Upper lobe of left lung (tissue), 6 donors: ENCODE measurements around the gene WNT5A. TPM values are rescaled to one million over a fixed set of nuclear protein-coding genes. Genes with fewer than 3 reads are reported as not detected.

Source experiments
- ATAC-seq, 2 donors: fragments of 200-7000 bp; cut with Tn5 transposase; one replicate each; pipeline ENCODE4 v1.9.1; 2022; ENCODE audit warnings: mild to moderate bottlenecking in 2 of 2, moderate library complexity in 2 of 2; ENCODE audit not compliant: low FRiP score in 2 of 2
- DNase-seq, 2 donors: peaks; one replicate each; pipeline ENCODE4 v3.0.0-alpha.2; 2019 to 2020
- H3K27ac ChIP-seq, 4 donors: fragments of 200-600 bp; sonication (generic); one replicate each; pipeline ENCODE4 v1.5.1; 2016 to 2019
- H3K27me3 ChIP-seq, 4 donors: fragments of 200-600 bp; sonication (generic); one replicate each; pipeline ENCODE4 v1.5.1; 2017 to 2019
- H3K36me3 ChIP-seq, 4 donors: fragments of 200-600 bp; sonication (generic); one replicate each; pipeline ENCODE4 v1.5.1; 2016 to 2019
- H3K4me1 ChIP-seq, 4 donors: fragments of 200-600 bp; sonication (generic); one replicate each; pipeline ENCODE4 v1.5.1; 2018 to 2019
- H3K4me3 ChIP-seq, 4 donors: fragments of 200-600 bp; sonication (generic); one replicate each; pipeline ENCODE4 v1.5.1; 2017 to 2019; ENCODE audit warnings: mild to moderate bottlenecking in 2 of 4, moderate library complexity in 1 of 4
- H3K9me3 ChIP-seq, 4 donors: fragments of 200-600 bp; sonication (generic); one replicate each; pipeline ENCODE4 v1.5.1; 2018 to 2019
- EP300 ChIP-seq, 4 donors: sonication (generic); formaldehyde crosslinking; IDR thresholded peaks; one replicate each; pipeline ENCODE4 v1.5.1; 2017; ENCODE audit warnings: antibody characterized with exemption in 4 of 4, control low read depth in 2 of 4
- POLR2A ChIP-seq, 4 donors: fragments of 450-650 bp; IDR thresholded peaks; one replicate each; pipeline ENCODE4 v1.5.1; 2016 to 2017; ENCODE audit warnings: antibody characterized with exemption in 4 of 4, mild to moderate bottlenecking in 2 of 4
- POLR2AphosphoS5 ChIP-seq, 2 donors: sonication (generic); formaldehyde crosslinking; IDR thresholded peaks; one replicate each; pipeline ENCODE4 v1.5.1; 2017; ENCODE audit warnings: antibody characterized with exemption in 2 of 2
- WGBS, 2 donors: methylation state at CpG; one replicate each; pipeline ENCODE4 v1.1.5; 2017 to 2018; 5-methylcytosine and 5-hydroxymethylcytosine counted together
- total RNA-seq, 6 donors: library from RNA; depleted of rRNA in 4 of 6; stranded (reverse); fragments of >200 nt in 4 of 6; gene quantifications; one replicate each; pipeline versions ENCODE4 v1.1.0 to v1.2.1, GENCODE V29; 2016 to 2021
- TF ChIP-seq, protein P1 (sequence below), 6 experiments: fragments of 450-650 bp in 4 of 6; fragments of 200-600 bp in 2 of 6; sonication (generic) in 2 of 6; IDR thresholded peaks; one replicate each; pipeline ENCODE4 v1.5.1; 2016 to 2019; ENCODE audit warnings: antibody characterized with exemption in 6 of 6
- donor health status: DM: no; HTN: no; CAD: no; lungs with moderate emphysema.
- donor health status: DM: no; HTN: yes; CAD: no; lungs with severe emphysema.

The WNT5A gene
- total RNA-seq, 6 donors from 2014 or later, result 22.1 to 36.2 (median 28.0) TPM

DNA sequence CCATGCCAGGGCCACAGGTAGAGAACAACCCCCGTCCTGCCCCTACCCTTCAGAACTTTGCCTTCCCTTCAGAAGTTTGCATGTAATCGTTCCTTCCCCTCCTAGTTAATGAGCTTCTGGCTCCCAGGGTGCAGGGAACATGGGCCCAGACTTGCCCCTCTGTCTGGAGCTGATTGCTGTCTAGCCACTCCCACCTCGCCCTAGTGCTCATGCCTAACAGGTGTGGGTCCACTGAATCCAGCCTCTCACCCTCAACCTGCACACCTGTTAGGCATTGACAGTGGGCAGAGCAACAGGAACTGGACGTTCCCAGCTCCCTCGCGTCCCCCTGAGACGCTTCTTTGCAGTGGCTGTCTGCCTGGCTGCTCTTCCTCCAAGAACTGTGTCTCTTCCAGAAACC lies 40.3 kb downstream of the WNT5A start:
- no peak overlapping the region for H3K27ac ChIP-seq
- WGBS, 2 donors, result 70 to 72% methylated on average over 7 of the region's 7 CpGs
- DNase-seq, result no peak

DNA sequence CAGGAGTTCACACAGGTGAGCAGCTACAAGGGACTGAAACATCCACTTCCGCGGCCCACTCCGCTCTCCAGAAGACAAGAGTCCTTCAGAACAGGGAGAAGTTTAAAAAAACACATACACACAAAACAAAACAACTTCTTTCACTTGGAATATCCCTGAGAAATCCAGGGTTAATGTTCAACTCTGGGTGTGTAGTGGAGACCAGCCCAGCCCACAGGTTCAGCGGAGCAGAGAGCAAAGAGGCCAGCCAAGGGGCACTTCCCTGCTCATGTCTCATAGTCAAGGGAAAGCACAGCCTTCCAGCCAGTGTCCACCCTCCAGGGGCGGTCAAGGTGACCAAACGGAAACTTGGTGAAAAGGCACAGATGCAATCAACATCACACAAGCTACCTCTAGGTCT lies 41.6 kb downstream of the WNT5A start:
- ATAC-seq, result peak; percentile 51 to 82
- H3K36me3 ChIP-seq, result no peaks in the 10 kb centered on the region
- no peak overlapping the region for H3K4me3 ChIP-seq
- H3K9me3 ChIP-seq, result no peaks in the 10 kb centered on the region
- H3K27me3 ChIP-seq, result no peaks in the 10 kb centered on the region
- no peak overlapping the region for H3K27ac ChIP-seq
- TF ChIP-seq POLR2AphosphoS5 (IDR thresholded peaks at IDR 0.05), result no peak
- TF ChIP-seq POLR2A (IDR thresholded peaks at IDR 0.05), result no peak
- TF ChIP-seq EP300 (IDR thresholded peaks at IDR 0.05), result peak in 1 of 4 donors; percentile 32
- TF ChIP-seq, protein P1, sequence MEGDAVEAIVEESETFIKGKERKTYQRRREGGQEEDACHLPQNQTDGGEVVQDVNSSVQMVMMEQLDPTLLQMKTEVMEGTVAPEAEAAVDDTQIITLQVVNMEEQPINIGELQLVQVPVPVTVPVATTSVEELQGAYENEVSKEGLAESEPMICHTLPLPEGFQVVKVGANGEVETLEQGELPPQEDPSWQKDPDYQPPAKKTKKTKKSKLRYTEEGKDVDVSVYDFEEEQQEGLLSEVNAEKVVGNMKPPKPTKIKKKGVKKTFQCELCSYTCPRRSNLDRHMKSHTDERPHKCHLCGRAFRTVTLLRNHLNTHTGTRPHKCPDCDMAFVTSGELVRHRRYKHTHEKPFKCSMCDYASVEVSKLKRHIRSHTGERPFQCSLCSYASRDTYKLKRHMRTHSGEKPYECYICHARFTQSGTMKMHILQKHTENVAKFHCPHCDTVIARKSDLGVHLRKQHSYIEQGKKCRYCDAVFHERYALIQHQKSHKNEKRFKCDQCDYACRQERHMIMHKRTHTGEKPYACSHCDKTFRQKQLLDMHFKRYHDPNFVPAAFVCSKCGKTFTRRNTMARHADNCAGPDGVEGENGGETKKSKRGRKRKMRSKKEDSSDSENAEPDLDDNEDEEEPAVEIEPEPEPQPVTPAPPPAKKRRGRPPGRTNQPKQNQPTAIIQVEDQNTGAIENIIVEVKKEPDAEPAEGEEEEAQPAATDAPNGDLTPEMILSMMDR (IDR thresholded peaks at IDR 0.05), result no peak
- 66 to 73% methylated on average over 6 of the region's 6 CpGs for WGBS, 2 donors
- peak in 1 of 2 donors; percentile 69 for DNase-seq
- H3K4me1 ChIP-seq, result peaks cover 0 to 9% (median 2%) of the 10 kb centered on the region in 4 donors

More for the DNA sequence above, 40.3 kb downstream of the WNT5A start:
- Histone ChIP-seq H3K9me3 (no peaks in the 10 kb centered on the region), H3K4me3 (no peak overlapping the region), H3K36me3 (no peaks in the 10 kb centered on the region), H3K27me3 (no peaks in the 10 kb centered on the region), H3K4me1 (peaks cover 0 to 3% (median 2%) of the 10 kb centered on the region in 4 donors)
- no peak for ATAC-seq
- no peak for TF ChIP-seq EP300 (IDR thresholded peaks at IDR 0.05)
- TF ChIP-seq, protein P1 (IDR thresholded peaks at IDR 0.05), result no peak
- no peak for TF ChIP-seq POLR2AphosphoS5 (IDR thresholded peaks at IDR 0.05)
- no peak for TF ChIP-seq POLR2A (IDR thresholded peaks at IDR 0.05)

DNA sequence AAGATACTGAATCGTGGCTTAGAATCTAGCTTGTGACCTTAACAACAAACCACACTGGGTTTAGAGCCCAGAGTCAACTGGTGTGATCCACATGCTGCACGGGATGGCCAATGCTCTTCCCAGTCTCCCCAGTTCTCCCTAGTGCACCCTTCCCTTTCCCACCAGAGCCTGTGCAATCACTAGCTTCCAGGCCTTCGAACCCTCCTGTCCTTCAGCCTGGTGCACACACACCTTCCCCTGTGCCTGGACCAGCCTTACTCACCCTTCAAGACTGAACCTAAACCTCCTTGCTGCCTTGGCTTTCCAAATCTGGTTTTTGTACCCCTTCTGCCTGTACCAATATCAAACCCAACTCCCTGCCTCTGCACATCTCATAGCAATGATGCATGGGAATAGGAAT lies 43.8 kb downstream of the WNT5A start:
- Histone ChIP-seq H3K27me3 (no peaks in the 10 kb centered on the region), H3K9me3 (no peaks in the 10 kb centered on the region), H3K4me1 (peaks cover 0 to 10% (median 2%) of the 10 kb centered on the region in 4 donors), H3K4me3 (no peak overlapping the region), H3K36me3 (no peaks in the 10 kb centered on the region), H3K27ac (no peak overlapping the region)
- DNase-seq (no peak), ATAC-seq (no peak)
- TF ChIP-seq POLR2A (IDR thresholded peaks at IDR 0.05), result no peak
- TF ChIP-seq, protein P1 (IDR thresholded peaks at IDR 0.05), result no peak
- TF ChIP-seq EP300 (IDR thresholded peaks at IDR 0.05), result no peak
- TF ChIP-seq POLR2AphosphoS5 (IDR thresholded peaks at IDR 0.05), result no peak
- 90% methylated on average over 3 of the region's 3 CpGs for WGBS, 2 donors

DNA sequence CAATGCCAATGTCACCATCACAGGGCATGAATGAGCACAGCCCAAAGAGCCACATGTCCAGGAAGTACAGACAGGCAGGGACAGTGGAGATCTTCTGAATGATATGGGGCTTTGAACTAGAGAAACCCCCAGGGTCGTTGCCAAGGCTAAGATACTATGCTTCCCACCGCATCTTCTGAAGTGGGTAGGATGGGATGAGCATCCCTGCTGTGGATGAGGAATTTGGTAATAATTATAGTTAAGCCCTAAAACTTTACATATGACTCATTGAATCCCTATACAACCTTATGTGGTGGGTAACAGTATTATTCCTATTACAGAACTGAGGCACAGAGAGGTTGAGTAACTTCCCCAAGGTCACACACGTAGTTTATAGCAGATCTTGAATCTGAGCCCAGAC lies 44.2 kb downstream of the WNT5A start:
- no peaks in the 10 kb centered on the region for H3K36me3 ChIP-seq
- no peak for ATAC-seq
- H3K27me3 ChIP-seq, result no peaks in the 10 kb centered on the region
- no peak overlapping the region for H3K27ac ChIP-seq
- peaks cover 0 to 10% (median 2%) of the 10 kb centered on the region in 4 donors for H3K4me1 ChIP-seq
- DNase-seq, result no peak
- TF ChIP-seq EP300 (IDR thresholded peaks at IDR 0.05) (no peak), POLR2AphosphoS5 (IDR thresholded peaks at IDR 0.05) (no peak), POLR2A (IDR thresholded peaks at IDR 0.05) (no peak)
- TF ChIP-seq, protein P1 (IDR thresholded peaks at IDR 0.05), result no peak
- WGBS, 2 donors, result 71 to 81% methylated on average over 3 of the region's 3 CpGs
- H3K9me3 ChIP-seq, result no peaks in the 10 kb centered on the region
- no peak overlapping the region for H3K4me3 ChIP-seq

DNA sequence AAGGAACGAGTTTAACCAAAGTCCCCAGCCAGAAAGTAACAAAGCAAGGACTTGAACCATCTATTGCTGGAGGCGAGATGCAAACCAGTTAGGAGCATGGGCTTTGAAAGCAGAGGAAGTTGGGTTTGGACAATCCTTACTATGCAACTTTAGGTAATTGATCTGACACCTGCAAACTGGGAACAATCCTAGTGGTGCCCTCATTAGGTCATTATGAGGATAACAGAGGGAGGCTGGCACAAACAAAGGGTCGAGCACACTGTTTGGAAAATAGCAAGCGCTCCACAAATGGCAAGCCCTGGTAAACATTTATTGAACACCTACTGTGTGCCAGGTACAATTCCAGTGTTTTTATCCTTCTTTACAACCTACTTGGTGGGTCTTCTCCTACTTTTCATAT lies 45.6 kb downstream of the WNT5A start:
- H3K27me3 ChIP-seq, result no peaks in the 10 kb centered on the region
- DNase-seq, result no peak
- no peaks in the 10 kb centered on the region for H3K9me3 ChIP-seq
- H3K36me3 ChIP-seq, result no peaks in the 10 kb centered on the region
- H3K4me3 ChIP-seq, result no peak overlapping the region
- ATAC-seq, result no peak
- peaks cover 0 to 10% (median 2%) of the 10 kb centered on the region in 4 donors for H3K4me1 ChIP-seq
- H3K27ac ChIP-seq, result no peak overlapping the region
- TF ChIP-seq EP300 (IDR thresholded peaks at IDR 0.05) (no peak), POLR2A (IDR thresholded peaks at IDR 0.05) (no peak), POLR2AphosphoS5 (IDR thresholded peaks at IDR 0.05) (no peak)
- TF ChIP-seq, protein P1 (IDR thresholded peaks at IDR 0.05), result no peak
- WGBS, 2 donors, result 71 to 86% methylated on average over 4 of the region's 4 CpGs
